ENCODE data around the gene IL20.

IL20 gene

GRCh38 chr1:206882555-206882954, 17.1 kb downstream of the IL20 start:
- no peak for DNase-seq

- DNase-seq: no peak
Observed at GRCh38 chr1:206883160-206883559, 17.7 kb downstream of the IL20 start.

- DNase-seq: no peak
Observed at GRCh38 chr1:206883876-206884275, 18.5 kb downstream of the IL20 start.

- DNase-seq: no peak
Observed at GRCh38 chr1:206885341-206886060, 20.1 kb downstream of the IL20 start.

GRCh38 chr1:206886831-206887230, 21.4 kb downstream of the IL20 start:
- no peak for DNase-seq

- no peak for DNase-seq
Observed at GRCh38 chr1:206887701-206888100, 22.3 kb downstream of the IL20 start.

GRCh38 chr1:206890125-206891060, 25.0 kb downstream of the IL20 start:
- peak; percentile 26 for DNase-seq

- DNase-seq: no peak
Observed at GRCh38 chr1:206891412-206891811, 26.0 kb downstream of the IL20 start.

- DNase-seq: peak; percentile 24
Observed at GRCh38 chr1:206892351-206892984, 27.0 kb downstream of the IL20 start.

GRCh38 chr1:206893380-206893779, 28.0 kb downstream of the IL20 start:
- DNase-seq: no peak

GRCh38 chr1:206895325-206895724, 29.9 kb downstream of the IL20 start:
- no peak for DNase-seq

GRCh38 chr1:206895837-206896242, 30.4 kb downstream of the IL20 start:
- DNase-seq: peak; percentile 29

- DNase-seq: peak; percentile 22
Observed at GRCh38 chr1:206896261-206896660, 30.8 kb downstream of the IL20 start.

GRCh38 chr1:206897175-206897574, 31.8 kb downstream of the IL20 start, which contains the start of gene IL24:
TSS of gene IL24 (plus strand) at chr1:206897443. CDS start at chr1:206897833, 390 bp downstream.
- no peak for DNase-seq

- peak; percentile 67 for DNase-seq
Observed at GRCh38 chr1:206898089-206898914, 32.9 kb downstream of the IL20 start.

- no peak for DNase-seq
Observed at GRCh38 chr1:206898915-206899431, 33.5 kb downstream of the IL20 start.

GRCh38 chr1:206899717-206900116, 34.3 kb downstream of the IL20 start:
- DNase-seq: no peak

GRCh38 chr1:206900149-206900548, 34.7 kb downstream of the IL20 start:
- DNase-seq: no peak

- DNase-seq: no peak
Observed at GRCh38 chr1:206901944-206902343, 36.5 kb downstream of the IL20 start.

- DNase-seq: no peak
Observed at GRCh38 chr1:206902702-206903101, 37.3 kb downstream of the IL20 start.

GRCh38 chr1:206903687-206904086, 38.3 kb downstream of the IL20 start:
- DNase-seq: peak; percentile 40
